ENCODE data around the gene FOXA1. TPM values are rescaled to one million over a fixed set of nuclear protein-coding genes. Genes with fewer than 3 reads are reported as not detected.

FOXA1 gene
- total RNA-seq, 2 experiments from 2014 or later, result not detected

GRCh38 chr14:37550511-37550910 lies 44.5 kb downstream of the FOXA1 start:
- POLR2A ChIA-PET, result no interaction called here
- no peak overlapping the region for H3K27ac Mint-ChIP-seq

DNA sequence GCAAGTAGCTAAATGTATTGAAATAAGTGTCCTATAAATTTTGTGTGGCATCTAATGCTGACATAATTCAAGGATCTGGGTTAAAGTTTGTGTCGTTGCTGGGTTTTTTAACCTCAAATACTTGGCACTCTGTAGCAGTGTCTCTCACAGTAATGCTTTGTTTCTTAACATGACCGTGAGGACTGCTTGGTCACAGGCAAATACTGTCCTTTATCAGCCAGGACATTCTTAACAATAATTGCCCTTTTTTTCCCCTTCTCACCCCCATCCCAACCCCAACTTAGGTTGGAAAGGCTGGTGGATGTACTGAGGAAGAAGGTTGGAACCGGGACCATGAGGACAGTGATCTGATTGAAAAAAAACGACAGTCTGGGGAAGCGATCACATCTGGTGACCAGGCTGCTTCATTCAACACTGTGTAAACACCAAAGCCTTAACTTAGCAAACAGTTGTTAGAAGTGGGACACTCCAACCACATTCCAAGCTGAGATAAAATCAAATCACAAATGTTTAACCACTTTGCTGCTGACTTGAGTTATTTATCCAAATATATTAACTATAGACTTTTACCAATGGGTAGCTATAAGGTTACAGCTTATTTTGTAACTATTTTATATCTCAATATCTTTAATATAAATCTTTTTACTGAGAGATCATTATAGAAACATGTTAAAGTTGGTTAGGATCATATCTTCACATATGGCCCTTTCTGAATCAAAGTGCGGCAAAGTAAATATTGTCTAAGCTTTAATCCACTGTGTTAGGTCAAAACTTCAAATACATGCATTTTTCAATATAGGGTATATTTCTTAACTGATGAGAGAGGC lies 48.2 kb downstream of the FOXA1 start:
- no peak overlapping the region for H3K4me3 Mint-ChIP-seq
- H3K27me3 Mint-ChIP-seq, result no peaks in the 10 kb centered on the region
- H3K27ac Mint-ChIP-seq, result no peak overlapping the region
- no peaks in the 10 kb centered on the region for H3K9me3 Mint-ChIP-seq
- CTCF ChIA-PET, result no interaction called here
- POLR2A ChIA-PET, result no interaction called here
- H3K4me1 Mint-ChIP-seq, result no peaks in the 10 kb centered on the region
- DNase-seq, result no peak
- H3K36me3 Mint-ChIP-seq (ENCODE audit: low read depth), result no peaks in the 10 kb centered on the region

More at GRCh38 chr14:37550511-37550910, 44.5 kb downstream of the FOXA1 start:
- Mint-ChIP-seq H3K27me3 (no peaks in the 10 kb centered on the region), H3K36me3 (ENCODE audit: low read depth) (no peaks in the 10 kb centered on the region), H3K4me1 (no peaks in the 10 kb centered on the region), H3K9me3 (no peaks in the 10 kb centered on the region), H3K4me3 (no peak overlapping the region)
- no peak for DNase-seq
- CTCF ChIA-PET, result no interaction called here

- no peak overlapping the region for H3K27ac Mint-ChIP-seq
- H3K4me3 Mint-ChIP-seq, result no peak overlapping the region
- no peaks in the 10 kb centered on the region for H3K4me1 Mint-ChIP-seq
- no peaks in the 10 kb centered on the region for H3K9me3 Mint-ChIP-seq
- no peaks in the 10 kb centered on the region for H3K27me3 Mint-ChIP-seq
- no peaks in the 10 kb centered on the region for H3K36me3 Mint-ChIP-seq (ENCODE audit: low read depth)
- ChIA-PET CTCF (no interaction called here), POLR2A (no interaction called here)
- DNase-seq, result no peak
These were observed 49.9 kb downstream of the FOXA1 start for GRCh38 chr14:37545174-37545573.

GRCh38 chr14:37544407-37544806 lies 50.6 kb downstream of the FOXA1 start:
- Mint-ChIP-seq H3K27me3 (no peaks in the 10 kb centered on the region), H3K9me3 (no peaks in the 10 kb centered on the region), H3K4me1 (no peaks in the 10 kb centered on the region), H3K27ac (no peak overlapping the region), H3K36me3 (ENCODE audit: low read depth) (no peaks in the 10 kb centered on the region), H3K4me3 (no peak overlapping the region)
- ChIA-PET CTCF (no interaction called here), POLR2A (no interaction called here)
- DNase-seq, result no peak

DNA sequence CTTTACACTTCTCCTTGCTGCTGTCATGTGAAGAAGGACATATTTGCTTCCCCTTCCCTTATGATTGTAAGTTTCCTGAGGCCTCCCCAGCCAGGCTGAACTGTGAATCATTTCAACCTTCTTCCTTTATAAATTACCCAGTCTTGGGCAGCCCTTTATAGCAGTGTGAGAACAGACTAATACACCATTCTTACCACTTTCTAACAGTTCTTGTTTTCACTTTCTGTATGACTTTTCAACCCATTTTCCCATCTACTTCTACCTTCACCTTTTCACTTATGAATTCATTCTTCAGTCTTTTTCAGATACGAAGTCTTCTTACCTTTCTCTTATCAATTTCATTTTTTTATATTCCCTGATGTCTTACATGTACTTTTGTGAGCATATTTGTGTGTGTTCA lies 55.1 kb downstream of the FOXA1 start:
- H3K4me3 Mint-ChIP-seq, result no peak overlapping the region

More for the DNA sequence above, 55.1 kb downstream of the FOXA1 start:
- ChIA-PET CTCF (no interaction called here), POLR2A (no interaction called here)
- Mint-ChIP-seq H3K36me3 (ENCODE audit: low read depth) (no peaks in the 10 kb centered on the region), H3K27me3 (no peaks in the 10 kb centered on the region), H3K27ac (no peak overlapping the region), H3K9me3 (no peaks in the 10 kb centered on the region), H3K4me1 (no peaks in the 10 kb centered on the region)
- DNase-seq, result no peak

Other genes with a start within 250 kb of the FOXA1 start
- not detected for gene TTC6, start 380 bp upstream of the FOXA1 start, total RNA-seq

Measured in activated CD4-positive, alpha-beta T cell treated with anti-CD3 and anti-CD28 coated beads, Interleukin-2, amount 10 ng/mL, durations not matched to agents 7 days and 5 days (primary cell).